Ureter (tissue), 1 donor: Measurements from ENCODE around the gene ZNF354B. TPM values are rescaled to one million over a fixed set of nuclear protein-coding genes. Genes with fewer than 3 reads are reported as not detected.
A peak's percentile ranks its signal among the peaks of the same experiment; 100 is the strongest.
"Not testable (repeated sequence)": the region's sequence is repeated elsewhere in the genome, so short reads cannot be mapped to it uniquely, and the experiment has no call there.

Experiments used
- DNase-seq: peaks from one replicate; pipeline ENCODE4 v3.0.0-alpha.2; 2020; ENCODE audit warnings: low spot score
- total RNA-seq: library from RNA; stranded (reverse); gene quantifications from one replicate; pipeline ENCODE4 v1.2.4, GENCODE V29; 2023
- donor health status: DM: yes; HTN: yes; CAD: no.

ZNF354B gene
- total RNA-seq, result 15.6 TPM

GRCh38 chr5:178859625-178860521 lies at the start of gene ZNF354B:
Gene ZNF354B, plus strand, starts transcription at chr5:178859953. Its CDS starts 1,095 bp downstream, at chr5:178861048.
- peak; percentile 88 for DNase-seq

GRCh38 chr5:178817506-178817905 lies 42.2 kb upstream of the ZNF354B start:
- DNase-seq, result no peak

GRCh38 chr5:178818094-178818493 lies 41.7 kb upstream of the ZNF354B start:
- no peak for DNase-seq

GRCh38 chr5:178820001-178820400 lies 39.8 kb upstream of the ZNF354B start:
- DNase-seq, result no peak

GRCh38 chr5:178825444-178825843 lies 34.3 kb upstream of the ZNF354B start:
- no peak for DNase-seq

- no peak for DNase-seq
Measured at GRCh38 chr5:178826216-178826615, 33.5 kb upstream of the ZNF354B start.

GRCh38 chr5:178827636-178828035 lies 32.1 kb upstream of the ZNF354B start:
- DNase-seq, result no peak

- DNase-seq, result no peak
Measured at GRCh38 chr5:178831049-178831448, 28.7 kb upstream of the ZNF354B start.

GRCh38 chr5:178832618-178833201 lies 27.0 kb upstream of the ZNF354B start:
- no peak for DNase-seq

GRCh38 chr5:178836628-178837027 lies 23.1 kb upstream of the ZNF354B start:
- DNase-seq, result no peak

GRCh38 chr5:178838695-178839318 lies 20.9 kb upstream of the ZNF354B start:
- not testable (repeated sequence) for DNase-seq

- DNase-seq, result peak; percentile 79
Measured at GRCh38 chr5:178839319-178839704, 20.4 kb upstream of the ZNF354B start.

- not testable (repeated sequence) for DNase-seq
Measured at GRCh38 chr5:178840399-178840798, 19.4 kb upstream of the ZNF354B start.

- no peak for DNase-seq
Measured at GRCh38 chr5:178849316-178849715, 10.4 kb upstream of the ZNF354B start.

- DNase-seq, result no peak
Measured at GRCh38 chr5:178851951-178852350, 7.8 kb upstream of the ZNF354B start.

GRCh38 chr5:178854284-178854683 lies 5.5 kb upstream of the ZNF354B start:
- DNase-seq, result no peak

GRCh38 chr5:178860615-178861014 lies 862 bp downstream of the ZNF354B start:
- not testable (repeated sequence) for DNase-seq

- no peak for DNase-seq
Measured at GRCh38 chr5:178861627-178862026, 1.9 kb downstream of the ZNF354B start.

GRCh38 chr5:178866946-178867345 lies 7.2 kb downstream of the ZNF354B start:
- DNase-seq, result no peak

- DNase-seq, result no peak
Measured at GRCh38 chr5:178869577-178869976, 9.8 kb downstream of the ZNF354B start.

- no peak for DNase-seq
Measured at GRCh38 chr5:178870411-178870810, 10.7 kb downstream of the ZNF354B start.

GRCh38 chr5:178872302-178872701 lies 12.5 kb downstream of the ZNF354B start:
- DNase-seq, result no peak
